ENCODE measurements around the gene TRAPPC11.
"Not testable (repeated sequence)": the region's sequence is repeated elsewhere in the genome, so short reads cannot be mapped to it uniquely, and the experiment has no call there.

DNA sequence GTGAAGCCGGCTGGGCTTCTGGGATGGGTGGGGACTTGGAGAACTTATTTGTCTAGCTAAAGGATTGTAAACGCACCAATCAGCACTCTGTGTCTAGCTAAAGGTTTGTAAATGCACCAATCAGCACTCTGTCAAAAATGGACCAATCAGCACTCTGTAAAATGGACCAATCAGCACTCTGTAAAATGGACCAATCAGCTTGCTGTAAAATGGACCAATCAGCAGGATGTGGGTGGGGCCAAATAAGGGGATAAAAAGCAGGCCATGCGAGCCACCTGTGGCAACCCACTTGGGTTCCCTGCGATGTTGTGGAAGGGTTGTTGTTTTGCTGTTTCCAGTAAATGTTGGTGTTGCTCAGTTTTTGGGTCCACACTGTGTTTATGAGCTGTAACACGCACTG lies 66.5 kb downstream of the TRAPPC11 start:
- not testable (repeated sequence) for TF ChIP-seq SRF (IDR thresholded peaks at IDR 0.05; ENCODE audit: low read depth); POLR2A (IDR thresholded peaks at IDR 0.05; ENCODE audit: borderline replicate concordance, extremely low read depth, insufficient read depth, insufficient read length)
